ENCODE data around the gene UBE2E1. TPM values are rescaled to one million over a fixed set of nuclear protein-coding genes. Genes with fewer than 3 reads are reported as not detected.
A peak's percentile ranks its signal among the peaks of the same experiment; 100 is the strongest.
"Not testable (repeated sequence)": the region's sequence is repeated elsewhere in the genome, so short reads cannot be mapped to it uniquely, and the experiment has no call there.

UBE2E1 gene
- total RNA-seq, 4 donors from 2014 or later: 72.8 to 114 (median 85.6) TPM

GRCh38 chr3:23916152-23916885 lies 110.6 kb downstream of the UBE2E1 start:
- no peak for TF ChIP-seq CTCF (IDR thresholded peaks at IDR 0.05)
- no peak for DNase-seq (ENCODE audit: low spot score)

GRCh38 chr3:23916886-23917678 lies 111.3 kb downstream of the UBE2E1 start, which contains the start of the genes NKIRAS1 and RPL15:
Gene NKIRAS1 (minus strand): TSS chr3:23916990. CDS start chr3:23910904, 6,086 bp downstream.
Gene RPL15 (plus strand): TSS chr3:23917132. CDS start chr3:23917860, 728 bp downstream.
- ATAC-seq (ENCODE audit: low FRiP score): peak; percentile 99
- peak in 1 of 3 donors; percentile 20 for TF ChIP-seq CTCF (IDR thresholded peaks at IDR 0.05)
- DNase-seq (ENCODE audit: low spot score): peak; percentile 78

More at GRCh38 chr3:23916152-23916885, 110.6 kb downstream of the UBE2E1 start:
- ATAC-seq (ENCODE audit: low FRiP score): peak; percentile 64

- DNase-seq (ENCODE audit: low spot score); ATAC-seq (ENCODE audit: low FRiP score): not testable (repeated sequence)
These were observed 112.0 kb downstream of the UBE2E1 start for GRCh38 chr3:23917679-23918303.

- not testable (repeated sequence) for ATAC-seq (ENCODE audit: low FRiP score); DNase-seq (ENCODE audit: low spot score)
These were observed 112.6 kb downstream of the UBE2E1 start for GRCh38 chr3:23918331-23918730.

GRCh38 chr3:23919628-23920027 lies 113.9 kb downstream of the UBE2E1 start:
- TF ChIP-seq CTCF (IDR thresholded peaks at IDR 0.05): no peak
- DNase-seq (ENCODE audit: low spot score): no peak
- no peak for ATAC-seq (ENCODE audit: low FRiP score)

- DNase-seq (ENCODE audit: low spot score) (no peak), ATAC-seq (ENCODE audit: low FRiP score) (no peak)
- TF ChIP-seq CTCF (IDR thresholded peaks at IDR 0.05): no peak
These were observed 114.4 kb downstream of the UBE2E1 start for GRCh38 chr3:23920151-23920655.

- ATAC-seq (ENCODE audit: low FRiP score) (no peak), DNase-seq (ENCODE audit: low spot score) (no peak)
- TF ChIP-seq CTCF (IDR thresholded peaks at IDR 0.05): no peak
These were observed 115.3 kb downstream of the UBE2E1 start for GRCh38 chr3:23921052-23921511.

Measured in omental fat pad (tissue), 4 donors.